Neural cell (in vitro differentiated cells): Measurements from ENCODE around the gene RRP1. TPM values are rescaled to one million over a fixed set of nuclear protein-coding genes. Genes with fewer than 3 reads are reported as not detected.

ENCODE experiments used
- H2AFZ ChIP-seq: fragments of 200-600, 300-800 bp; sonication (generic), shearing (Covaris generic); 2 replicates; pipeline ENCODE4 v1.6.0; 2014; ENCODE audit warnings: low read depth, mild to moderate bottlenecking, antibody characterized with exemption, low read length, moderate library complexity
- H3F3A ChIP-seq: fragments of 200-600 bp; shearing (Covaris generic); 2 replicates; pipeline ENCODE4 v1.6.1; 2016; ENCODE audit warnings: mild to moderate bottlenecking, moderate library complexity, mixed read lengths, antibody characterized with exemption, low read length; ENCODE audit not compliant: insufficient read depth, poor library complexity, severe bottlenecking
- H3K27ac ChIP-seq: fragments of 200-600, 300-800 bp; sonication (generic), shearing (Covaris generic); 2 replicates; pipeline ENCODE4 v1.5.1; 2014; ENCODE audit warnings: mild to moderate bottlenecking, low read length, moderate library complexity
- H3K27me3 ChIP-seq: fragments of 300-800, 200-600 bp; sonication (generic), shearing (Covaris generic); 2 replicates; pipeline ENCODE4 v1.6.0; 2014; ENCODE audit warnings: mild to moderate bottlenecking, low read depth, low read length, moderate library complexity; ENCODE audit not compliant: insufficient read depth
- H3K36me3 ChIP-seq: fragments of 300-800, 200-600 bp; sonication (generic), shearing (Covaris generic); 2 replicates; pipeline ENCODE4 v1.5.1; 2014; ENCODE audit warnings: mild to moderate bottlenecking, antibody characterized with exemption, low read length, moderate library complexity; ENCODE audit not compliant: insufficient read depth
- H3K4me2 ChIP-seq: fragments of 300-800, 200-600 bp; sonication (generic), shearing (Covaris generic); 2 replicates; pipeline ENCODE4 v1.6.0; 2014; ENCODE audit warnings: mild to moderate bottlenecking, low read length
- H3K4me3 ChIP-seq: fragments of 300-800, 200-600 bp; sonication (generic), shearing (Covaris generic); 2 replicates; pipeline ENCODE4 v1.5.1; 2014; ENCODE audit warnings: mild to moderate bottlenecking, low read length, moderate library complexity
- H3K79me2 ChIP-seq: fragments of 200-600 bp; shearing (Covaris generic); replicated peaks from 2 replicates; pipeline ENCODE4 v1.6.0; 2014; ENCODE audit warnings: mild to moderate bottlenecking, low read length, moderate library complexity; ENCODE audit not compliant: insufficient read depth
- H3K9ac ChIP-seq: fragments of 300-800, 200-600 bp; sonication (generic), shearing (Covaris generic); 2 replicates; pipeline ENCODE4 v1.6.1; 2016; ENCODE audit warnings: mild to moderate bottlenecking, low read length, mixed read lengths
- H3K9me2 ChIP-seq: fragments of 200-600 bp; shearing (Covaris generic); 2 replicates; pipeline ENCODE4 v1.6.1; 2016; ENCODE audit warnings: mild to moderate bottlenecking, low read length, mixed read lengths; ENCODE audit not compliant: insufficient read depth
- H3K9me3 ChIP-seq: fragments of 200-600, 300-800 bp; sonication (generic), shearing (Covaris generic); 2 replicates; pipeline ENCODE4 v1.6.1; 2016; ENCODE audit warnings: mild to moderate bottlenecking, mixed run types, low read length, moderate library complexity, mixed read lengths
- H4K20me1 ChIP-seq: fragments of 200-600 bp; shearing (Covaris generic); 2 replicates; pipeline ENCODE4 v1.6.1; 2016; ENCODE audit warnings: mild to moderate bottlenecking, mixed run types; ENCODE audit not compliant: insufficient read depth
- EP300 ChIP-seq: fragments of 450-650 bp; conservative IDR thresholded peaks from 2 replicates; pipeline ENCODE4 v1.6.1; 2014; ENCODE audit warnings: antibody characterized with exemption, mild to moderate bottlenecking, moderate library complexity; ENCODE audit not compliant: poor library complexity, severe bottlenecking
- EZH2 ChIP-seq: fragments of 200-600, 300-800 bp; shearing (Covaris generic), sonication (generic); IDR thresholded peaks from 2 replicates; pipeline ENCODE4 v1.6.1; 2014; ENCODE audit warnings: antibody characterized with exemption, low read length, borderline replicate concordance, mild to moderate bottlenecking; ENCODE audit not compliant: insufficient read depth, poor library complexity, severe bottlenecking
- MXI1 ChIP-seq: fragments of 450-650 bp; conservative IDR thresholded peaks from 2 replicates; pipeline ENCODE4 v1.6.1; 2014; ENCODE audit warnings: antibody characterized with exemption, mild to moderate bottlenecking; ENCODE audit not compliant: poor library complexity, severe bottlenecking
- POLR2AphosphoS5 ChIP-seq: IDR thresholded peaks from 2 replicates; pipeline ENCODE4 v1.6.1; 2012
- RAD21 ChIP-seq: fragments of 450-650 bp; conservative IDR thresholded peaks from 2 replicates; pipeline ENCODE4 v1.6.1; 2014; ENCODE audit warnings: antibody characterized with exemption, mild to moderate bottlenecking, moderate library complexity
- SMC3 ChIP-seq: fragments of 450-650 bp; conservative IDR thresholded peaks from 2 replicates; pipeline ENCODE4 v1.6.1; 2014; ENCODE audit warnings: antibody characterized with exemption, mild to moderate bottlenecking, moderate library complexity; ENCODE audit not compliant: poor library complexity
- TAF1 ChIP-seq: IDR thresholded peaks from 2 replicates; pipeline ENCODE4 v1.6.1; 2012; ENCODE audit warnings: low read depth
- polyA plus RNA-seq: library from polyadenylated mRNA; depleted of rRNA; stranded (reverse); fragments of >200 nt; gene quantifications from 2 replicates; pipeline ENCODE4 v1.2.3, GENCODE V29; 2014
- TF ChIP-seq, protein P1 (sequence below): fragments of 450-650 bp; IDR thresholded peaks from 2 replicates; pipeline ENCODE4 v1.5.1; 2014; ENCODE audit warnings: antibody characterized with exemption, mild to moderate bottlenecking, moderate library complexity; ENCODE audit not compliant: poor library complexity, severe bottlenecking
- TF ChIP-seq, protein P2 (sequence below): IDR thresholded peaks from 2 replicates; pipeline ENCODE4 v1.6.1; 2012; ENCODE audit warnings: borderline replicate concordance

The RRP1 gene
- polyA plus RNA-seq, 1 donor from 2014 or later, result 35.8 TPM

DNA sequence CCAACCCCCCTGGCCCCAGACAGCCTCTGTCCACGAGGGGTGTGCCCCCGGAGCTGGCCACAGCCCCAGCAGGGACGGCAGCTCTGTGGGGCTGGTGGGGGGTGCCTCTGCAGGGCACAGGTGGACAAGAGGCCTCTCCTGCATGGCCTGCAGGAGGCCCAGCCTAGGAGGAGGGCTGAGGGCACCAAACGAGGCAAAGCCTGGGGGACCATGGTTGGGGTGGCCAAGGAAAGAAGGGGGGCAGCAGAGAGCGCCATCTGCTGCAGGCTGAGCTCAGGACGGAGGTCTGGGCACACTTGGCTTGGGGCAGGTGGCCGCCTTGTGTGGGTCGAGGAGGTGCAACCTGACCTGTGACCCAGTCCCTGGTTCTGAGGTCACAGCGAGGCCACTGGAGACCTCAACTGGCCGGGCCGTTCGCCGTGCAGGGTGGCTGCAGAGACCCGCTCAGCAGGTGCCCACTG, 27.3 kb downstream of the RRP1 start:
- Histone ChIP-seq H3K36me3 (no peaks in the 10 kb centered on the region), H3K9ac (no peak overlapping the region), H3K4me3 (no peak overlapping the region), H3K27ac (no peak overlapping the region), H4K20me1 (no peaks in the 10 kb centered on the region), H3K4me2 (no peak overlapping the region), H3K9me3 (no peaks in the 10 kb centered on the region), H3F3A (no peaks in the 10 kb centered on the region), H3K27me3 (no peaks in the 10 kb centered on the region), H3K79me2 (no peaks in the 10 kb centered on the region), H3K9me2 (no peaks in the 10 kb centered on the region), H2AFZ (no peak overlapping the region)
- TF ChIP-seq SMC3 (no peak), RAD21 (no peak), POLR2AphosphoS5 (no peak), TAF1 (no peak), EZH2 (no peak), EP300 (no peak), MXI1 (no peak)
- TF ChIP-seq, protein P1, sequence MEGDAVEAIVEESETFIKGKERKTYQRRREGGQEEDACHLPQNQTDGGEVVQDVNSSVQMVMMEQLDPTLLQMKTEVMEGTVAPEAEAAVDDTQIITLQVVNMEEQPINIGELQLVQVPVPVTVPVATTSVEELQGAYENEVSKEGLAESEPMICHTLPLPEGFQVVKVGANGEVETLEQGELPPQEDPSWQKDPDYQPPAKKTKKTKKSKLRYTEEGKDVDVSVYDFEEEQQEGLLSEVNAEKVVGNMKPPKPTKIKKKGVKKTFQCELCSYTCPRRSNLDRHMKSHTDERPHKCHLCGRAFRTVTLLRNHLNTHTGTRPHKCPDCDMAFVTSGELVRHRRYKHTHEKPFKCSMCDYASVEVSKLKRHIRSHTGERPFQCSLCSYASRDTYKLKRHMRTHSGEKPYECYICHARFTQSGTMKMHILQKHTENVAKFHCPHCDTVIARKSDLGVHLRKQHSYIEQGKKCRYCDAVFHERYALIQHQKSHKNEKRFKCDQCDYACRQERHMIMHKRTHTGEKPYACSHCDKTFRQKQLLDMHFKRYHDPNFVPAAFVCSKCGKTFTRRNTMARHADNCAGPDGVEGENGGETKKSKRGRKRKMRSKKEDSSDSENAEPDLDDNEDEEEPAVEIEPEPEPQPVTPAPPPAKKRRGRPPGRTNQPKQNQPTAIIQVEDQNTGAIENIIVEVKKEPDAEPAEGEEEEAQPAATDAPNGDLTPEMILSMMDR, result no peak
- TF ChIP-seq, protein P2, sequence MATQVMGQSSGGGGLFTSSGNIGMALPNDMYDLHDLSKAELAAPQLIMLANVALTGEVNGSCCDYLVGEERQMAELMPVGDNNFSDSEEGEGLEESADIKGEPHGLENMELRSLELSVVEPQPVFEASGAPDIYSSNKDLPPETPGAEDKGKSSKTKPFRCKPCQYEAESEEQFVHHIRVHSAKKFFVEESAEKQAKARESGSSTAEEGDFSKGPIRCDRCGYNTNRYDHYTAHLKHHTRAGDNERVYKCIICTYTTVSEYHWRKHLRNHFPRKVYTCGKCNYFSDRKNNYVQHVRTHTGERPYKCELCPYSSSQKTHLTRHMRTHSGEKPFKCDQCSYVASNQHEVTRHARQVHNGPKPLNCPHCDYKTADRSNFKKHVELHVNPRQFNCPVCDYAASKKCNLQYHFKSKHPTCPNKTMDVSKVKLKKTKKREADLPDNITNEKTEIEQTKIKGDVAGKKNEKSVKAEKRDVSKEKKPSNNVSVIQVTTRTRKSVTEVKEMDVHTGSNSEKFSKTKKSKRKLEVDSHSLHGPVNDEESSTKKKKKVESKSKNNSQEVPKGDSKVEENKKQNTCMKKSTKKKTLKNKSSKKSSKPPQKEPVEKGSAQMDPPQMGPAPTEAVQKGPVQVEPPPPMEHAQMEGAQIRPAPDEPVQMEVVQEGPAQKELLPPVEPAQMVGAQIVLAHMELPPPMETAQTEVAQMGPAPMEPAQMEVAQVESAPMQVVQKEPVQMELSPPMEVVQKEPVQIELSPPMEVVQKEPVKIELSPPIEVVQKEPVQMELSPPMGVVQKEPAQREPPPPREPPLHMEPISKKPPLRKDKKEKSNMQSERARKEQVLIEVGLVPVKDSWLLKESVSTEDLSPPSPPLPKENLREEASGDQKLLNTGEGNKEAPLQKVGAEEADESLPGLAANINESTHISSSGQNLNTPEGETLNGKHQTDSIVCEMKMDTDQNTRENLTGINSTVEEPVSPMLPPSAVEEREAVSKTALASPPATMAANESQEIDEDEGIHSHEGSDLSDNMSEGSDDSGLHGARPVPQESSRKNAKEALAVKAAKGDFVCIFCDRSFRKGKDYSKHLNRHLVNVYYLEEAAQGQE, result no peak

- H3K27me3 ChIP-seq, result no peaks in the 10 kb centered on the region
- no peaks in the 10 kb centered on the region for H4K20me1 ChIP-seq
- no peaks in the 10 kb centered on the region for H3K36me3 ChIP-seq
- H3K9me2 ChIP-seq, result no peaks in the 10 kb centered on the region
- H3F3A ChIP-seq, result no peaks in the 10 kb centered on the region
- H3K27ac ChIP-seq, result no peak overlapping the region
- H3K79me2 ChIP-seq, result no peaks in the 10 kb centered on the region
- TF ChIP-seq, protein P2, result no peak
- no peak for TF ChIP-seq EP300
- no peak overlapping the region for H3K4me3 ChIP-seq
- H3K4me2 ChIP-seq, result no peak overlapping the region
- no peak overlapping the region for H2AFZ ChIP-seq
- H3K9ac ChIP-seq, result no peak overlapping the region
- H3K9me3 ChIP-seq, result no peaks in the 10 kb centered on the region
Measured at GRCh38 chr21:43817157-43818086, 28.0 kb downstream of the RRP1 start.
